Femur (tissue), 1 donor: ENCODE data around the gene MAP1B.
A peak's percentile ranks its signal among the peaks of the same experiment; 100 is the strongest.

Experiments
- DNase-seq: peaks from one replicate; pipeline ENCODE4 v3.0.0-alpha.2; 2017

Gene MAP1B

GRCh38 chr5:72101828-72102227, 5.4 kb upstream of the MAP1B start:
- DNase-seq: no peak

- DNase-seq: no peak
Measured at GRCh38 chr5:72106817-72107130, 501 bp upstream of the MAP1B start.

- peak; percentile 38 for DNase-seq
Measured at GRCh38 chr5:72107901-72108201, 576 bp downstream of the MAP1B start.

- DNase-seq: peak; percentile 81
Measured at GRCh38 chr5:72108202-72109061, 1.2 kb downstream of the MAP1B start.

- DNase-seq: no peak
Measured at GRCh38 chr5:72109062-72109411, 1.8 kb downstream of the MAP1B start.

- no peak for DNase-seq
Measured at GRCh38 chr5:72109625-72110024, 2.4 kb downstream of the MAP1B start.

GRCh38 chr5:72110394-72111013, 3.2 kb downstream of the MAP1B start:
- DNase-seq: peak; percentile 67

- no peak for DNase-seq
Measured at GRCh38 chr5:72112389-72112788, 5.1 kb downstream of the MAP1B start.

GRCh38 chr5:72114629-72115028, 7.4 kb downstream of the MAP1B start:
- no peak for DNase-seq

GRCh38 chr5:72115296-72115695, 8.0 kb downstream of the MAP1B start:
- DNase-seq: peak; percentile 63

GRCh38 chr5:72117307-72117706, 10.0 kb downstream of the MAP1B start:
- no peak for DNase-seq

GRCh38 chr5:72121052-72121779, 13.9 kb downstream of the MAP1B start:
- no peak for DNase-seq

GRCh38 chr5:72121780-72122445, 14.6 kb downstream of the MAP1B start:
- no peak for DNase-seq

- DNase-seq: no peak
Measured at GRCh38 chr5:72122602-72123001, 15.3 kb downstream of the MAP1B start.

- DNase-seq: no peak
Measured at GRCh38 chr5:72123764-72124376, 16.6 kb downstream of the MAP1B start.

GRCh38 chr5:72125271-72125940, 18.1 kb downstream of the MAP1B start:
- DNase-seq: no peak

- DNase-seq: no peak
Measured at GRCh38 chr5:72125941-72126620, 18.8 kb downstream of the MAP1B start.

- no peak for DNase-seq
Measured at GRCh38 chr5:72126796-72127195, 19.5 kb downstream of the MAP1B start.

- DNase-seq: no peak
Measured at GRCh38 chr5:72129725-72130124, 22.4 kb downstream of the MAP1B start.

- DNase-seq: no peak
Measured at GRCh38 chr5:72130351-72130761, 23.1 kb downstream of the MAP1B start.

GRCh38 chr5:72133212-72133990, 26.1 kb downstream of the MAP1B start:
- no peak for DNase-seq
